Nephron progenitor cell (in vitro differentiated cells): ENCODE data around the gene C1orf21.

ENCODE experiments used
- DNase-seq: peaks from one replicate; pipeline ENCODE4 v3.0.0; 2021
- H3K27ac Mint-ChIP-seq: 2 replicates; pipeline ENCODE4 v1.8.0; 2021; ENCODE audit warnings: mild to moderate bottlenecking, moderate library complexity, mixed read lengths
- H3K27me3 Mint-ChIP-seq: 2 replicates; pipeline ENCODE4 v1.8.0; 2021; ENCODE audit warnings: mild to moderate bottlenecking, low read depth, mixed read lengths; ENCODE audit not compliant: poor library complexity
- H3K36me3 Mint-ChIP-seq: 2 replicates; pipeline ENCODE4 v1.8.0; 2021; ENCODE audit warnings: low read depth, mixed read lengths
- H3K4me1 Mint-ChIP-seq: 2 replicates; pipeline ENCODE4 v1.8.0; 2021; ENCODE audit warnings: mixed read lengths
- H3K4me3 Mint-ChIP-seq: 2 replicates; pipeline ENCODE4 v1.8.0; 2021; ENCODE audit warnings: mild to moderate bottlenecking, moderate library complexity, mixed read lengths
- H3K9me3 Mint-ChIP-seq: 2 replicates; pipeline ENCODE4 v1.8.0; 2021; ENCODE audit warnings: mild to moderate bottlenecking, moderate library complexity, mixed read lengths
- TF ChIP-seq, protein P1 (sequence below): fragments of 200-600 bp; sonication (generic); IDR thresholded peaks from 2 replicates; pipeline ENCODE4 v1.5.0; 2021; ENCODE audit warnings: antibody characterized with exemption

C1orf21 gene

DNA sequence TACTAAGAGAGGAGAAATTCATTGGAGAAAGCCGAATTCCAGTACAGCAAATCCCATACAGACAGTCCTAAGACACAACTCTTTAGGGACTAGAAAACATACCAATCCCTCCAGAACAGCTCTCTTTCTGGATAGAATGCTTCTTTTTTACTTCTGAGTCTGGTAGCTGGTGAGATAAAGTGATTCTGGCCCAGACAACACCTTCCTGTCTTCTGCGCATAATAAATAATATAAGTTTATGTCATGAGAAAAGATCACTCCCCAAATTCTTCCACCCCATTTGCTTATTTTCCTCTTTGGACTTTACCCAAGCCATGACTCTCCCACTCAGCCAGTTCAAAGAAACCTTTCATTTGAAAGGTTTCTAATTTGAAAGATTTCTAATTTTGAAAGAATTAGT, 269.4 kb downstream of the C1orf21 start:
- TF ChIP-seq, protein P1, sequence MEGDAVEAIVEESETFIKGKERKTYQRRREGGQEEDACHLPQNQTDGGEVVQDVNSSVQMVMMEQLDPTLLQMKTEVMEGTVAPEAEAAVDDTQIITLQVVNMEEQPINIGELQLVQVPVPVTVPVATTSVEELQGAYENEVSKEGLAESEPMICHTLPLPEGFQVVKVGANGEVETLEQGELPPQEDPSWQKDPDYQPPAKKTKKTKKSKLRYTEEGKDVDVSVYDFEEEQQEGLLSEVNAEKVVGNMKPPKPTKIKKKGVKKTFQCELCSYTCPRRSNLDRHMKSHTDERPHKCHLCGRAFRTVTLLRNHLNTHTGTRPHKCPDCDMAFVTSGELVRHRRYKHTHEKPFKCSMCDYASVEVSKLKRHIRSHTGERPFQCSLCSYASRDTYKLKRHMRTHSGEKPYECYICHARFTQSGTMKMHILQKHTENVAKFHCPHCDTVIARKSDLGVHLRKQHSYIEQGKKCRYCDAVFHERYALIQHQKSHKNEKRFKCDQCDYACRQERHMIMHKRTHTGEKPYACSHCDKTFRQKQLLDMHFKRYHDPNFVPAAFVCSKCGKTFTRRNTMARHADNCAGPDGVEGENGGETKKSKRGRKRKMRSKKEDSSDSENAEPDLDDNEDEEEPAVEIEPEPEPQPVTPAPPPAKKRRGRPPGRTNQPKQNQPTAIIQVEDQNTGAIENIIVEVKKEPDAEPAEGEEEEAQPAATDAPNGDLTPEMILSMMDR, result no peak
- Mint-ChIP-seq H3K4me3 (no peak overlapping the region), H3K4me1 (peaks cover 6% of the 10 kb centered on the region), H3K36me3 (no peaks in the 10 kb centered on the region), H3K27ac (peak overlapping the region; percentile 4), H3K9me3 (peaks cover 11% of the 10 kb centered on the region), H3K27me3 (peaks cover 19% of the 10 kb centered on the region)
- DNase-seq, result no peak

DNA sequence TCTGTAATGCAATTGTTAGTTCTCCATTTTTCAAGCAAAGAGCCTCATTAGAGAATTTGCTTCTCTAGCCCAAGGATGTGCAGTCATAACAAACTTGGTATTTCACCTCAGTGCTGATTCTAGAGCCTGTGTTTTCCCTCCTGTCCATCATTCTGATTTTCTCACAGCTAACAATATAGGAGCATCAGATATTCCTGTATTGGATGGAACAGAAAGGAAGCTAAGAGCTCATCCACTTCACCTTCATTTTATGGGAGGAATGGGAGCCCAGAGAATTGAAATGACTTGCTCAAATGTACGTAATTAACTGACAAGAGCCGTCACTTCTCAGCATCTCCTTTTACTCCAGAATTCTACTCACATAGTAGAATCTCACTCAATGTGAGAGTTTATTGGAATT, 271.2 kb downstream of the C1orf21 start:
- H3K27me3 Mint-ChIP-seq, result peaks cover 9% of the 10 kb centered on the region
- no peak for DNase-seq
- TF ChIP-seq, protein P1, result no peak
- H3K4me3 Mint-ChIP-seq, result no peak overlapping the region
- no peak overlapping the region for H3K27ac Mint-ChIP-seq
- H3K9me3 Mint-ChIP-seq, result no peaks in the 10 kb centered on the region
- no peaks in the 10 kb centered on the region for H3K36me3 Mint-ChIP-seq
- H3K4me1 Mint-ChIP-seq, result peaks cover 6% of the 10 kb centered on the region

DNA sequence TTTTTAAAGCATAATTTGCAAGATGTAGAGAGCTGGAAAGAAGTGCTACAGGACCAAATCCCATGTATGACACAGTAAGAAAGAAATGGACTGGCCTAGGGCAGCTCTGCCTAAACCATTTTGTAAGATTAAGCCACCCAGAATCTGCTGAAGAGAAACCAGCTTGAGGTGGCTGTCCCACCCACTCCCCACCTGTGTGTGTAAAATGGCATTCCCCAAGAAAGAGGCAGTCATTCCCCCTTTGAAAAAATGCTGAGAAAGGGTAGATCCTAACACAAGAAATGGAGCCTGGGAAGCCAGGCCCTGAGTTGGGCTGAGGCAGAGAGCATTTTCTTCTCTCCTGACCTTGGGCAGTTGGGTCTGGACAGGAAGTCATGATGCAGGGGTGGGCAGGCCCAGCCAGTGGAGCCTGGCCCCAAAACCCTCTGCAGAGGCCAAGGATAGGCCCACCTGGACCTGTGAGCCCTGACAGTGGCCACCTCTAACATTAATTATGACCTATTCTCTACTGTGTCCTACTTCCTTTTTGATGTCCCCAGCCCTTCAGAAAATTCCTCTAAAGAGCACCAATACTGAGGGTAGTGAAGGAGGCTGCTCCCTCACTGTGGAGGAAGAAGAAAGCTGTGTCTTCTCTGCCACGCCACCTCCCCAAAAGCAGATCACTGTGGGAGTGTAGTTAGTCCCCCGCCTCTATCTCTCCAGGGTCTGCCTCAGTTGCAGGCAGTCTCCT, 273.8 kb downstream of the C1orf21 start:
- Mint-ChIP-seq H3K27me3 (peaks cover 24% of the 10 kb centered on the region), H3K27ac (no peak overlapping the region), H3K4me1 (peaks cover 6% of the 10 kb centered on the region), H3K36me3 (no peaks in the 10 kb centered on the region), H3K9me3 (no peaks in the 10 kb centered on the region), H3K4me3 (no peak overlapping the region)
- TF ChIP-seq, protein P1, result no peak
- DNase-seq, result no peak

DNA sequence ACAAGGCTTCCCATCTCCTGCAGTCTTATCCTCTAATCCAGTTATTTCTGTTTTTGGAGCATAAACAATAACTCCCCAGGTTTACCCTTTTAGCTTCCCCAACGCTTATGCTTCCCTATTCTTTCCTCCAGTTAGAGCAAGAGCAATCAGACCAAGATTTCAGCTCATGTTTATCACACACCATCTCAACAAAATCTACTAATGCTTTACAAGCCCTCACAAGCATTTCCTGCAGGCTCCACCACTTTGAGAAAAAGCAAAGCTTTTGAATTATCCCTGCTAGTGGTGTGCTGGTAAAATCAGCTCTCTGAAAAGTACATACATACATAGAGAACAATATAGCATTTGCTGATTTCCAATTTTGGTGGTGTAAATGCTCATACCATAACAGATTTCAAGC, 275.0 kb downstream of the C1orf21 start:
- TF ChIP-seq, protein P1, result no peak
- H3K4me3 Mint-ChIP-seq, result no peak overlapping the region
- H3K27ac Mint-ChIP-seq, result no peak overlapping the region
- H3K4me1 Mint-ChIP-seq, result peaks cover 6% of the 10 kb centered on the region
- H3K36me3 Mint-ChIP-seq, result no peaks in the 10 kb centered on the region
- no peaks in the 10 kb centered on the region for H3K9me3 Mint-ChIP-seq
- DNase-seq, result no peak
- peaks cover 25% of the 10 kb centered on the region for H3K27me3 Mint-ChIP-seq

DNA sequence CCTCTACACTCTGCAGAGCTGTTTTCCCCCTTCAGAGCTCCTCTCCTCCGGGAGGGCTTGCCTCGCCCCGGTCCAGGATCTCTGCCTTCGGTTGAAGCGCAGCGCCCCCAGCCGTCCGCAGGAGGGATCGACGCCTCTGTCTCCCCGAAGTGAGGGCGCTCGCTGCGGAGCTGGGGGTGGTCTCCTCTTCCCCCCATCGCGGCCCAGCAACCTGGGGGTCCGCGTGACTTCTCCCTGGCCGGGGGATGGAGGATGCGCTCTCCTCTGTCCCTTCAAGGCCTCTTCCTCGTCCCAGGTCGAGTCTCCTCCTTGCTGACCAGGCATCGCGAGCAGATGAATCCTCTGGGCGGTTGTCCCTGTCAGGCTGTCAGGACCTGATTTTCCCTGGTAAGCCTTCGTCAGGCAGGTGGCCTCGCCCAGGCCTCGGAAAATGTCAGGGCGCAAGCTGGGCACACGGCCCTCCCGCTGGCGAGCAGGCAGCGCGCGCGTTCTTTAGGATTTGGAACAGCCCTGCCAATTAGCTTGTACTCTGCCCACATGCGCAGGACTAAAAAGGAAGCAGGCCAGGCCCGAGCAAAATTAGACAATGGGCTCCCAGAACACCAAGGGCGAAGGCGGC, 277.3 kb downstream of the C1orf21 start:
- Mint-ChIP-seq H3K4me1 (peaks cover 6% of the 10 kb centered on the region), H3K27ac (no peak overlapping the region), H3K36me3 (no peaks in the 10 kb centered on the region), H3K9me3 (no peaks in the 10 kb centered on the region), H3K27me3 (peaks cover 25% of the 10 kb centered on the region), H3K4me3 (peak overlapping the region; percentile 75)
- TF ChIP-seq, protein P1, result peak; percentile 94
- DNase-seq, result peak; percentile 85

DNA sequence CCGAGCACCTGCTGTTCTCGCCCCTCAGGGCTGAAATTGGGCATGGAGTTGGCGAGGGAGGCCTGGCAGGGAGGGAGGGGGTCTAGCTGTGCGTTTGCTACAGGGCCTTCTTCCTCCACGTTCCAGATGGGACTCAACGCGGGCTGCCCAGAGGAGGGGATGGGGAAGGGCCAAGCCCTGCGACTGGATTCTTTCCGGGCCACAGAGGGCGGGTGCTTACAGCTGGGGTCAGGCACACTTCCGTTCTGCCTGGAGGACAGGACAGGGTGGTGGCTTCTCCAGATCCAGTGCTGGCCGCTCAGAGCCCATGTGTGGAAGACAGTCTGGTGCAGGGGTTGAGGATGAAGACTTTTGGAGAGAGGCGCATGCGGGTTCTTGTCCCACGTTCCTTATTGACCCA, 277.8 kb downstream of the C1orf21 start:
- H3K27me3 Mint-ChIP-seq, result peaks cover 21% of the 10 kb centered on the region
- no peaks in the 10 kb centered on the region for H3K9me3 Mint-ChIP-seq
- H3K36me3 Mint-ChIP-seq, result no peaks in the 10 kb centered on the region
- no peak overlapping the region for H3K4me3 Mint-ChIP-seq
- TF ChIP-seq, protein P1, result no peak
- peaks cover 6% of the 10 kb centered on the region for H3K4me1 Mint-ChIP-seq
- no peak overlapping the region for H3K27ac Mint-ChIP-seq
- peak; percentile 5 for DNase-seq
